ENCODE results near the gene EML4. TPM values are rescaled to one million over a fixed set of nuclear protein-coding genes. Genes with fewer than 3 reads are reported as not detected.
"Not testable (repeated sequence)": the region's sequence is repeated elsewhere in the genome, so short reads cannot be mapped to it uniquely, and the experiment has no call there.

The EML4 gene
- total RNA-seq, 1 donor: 88.1 TPM

DNA sequence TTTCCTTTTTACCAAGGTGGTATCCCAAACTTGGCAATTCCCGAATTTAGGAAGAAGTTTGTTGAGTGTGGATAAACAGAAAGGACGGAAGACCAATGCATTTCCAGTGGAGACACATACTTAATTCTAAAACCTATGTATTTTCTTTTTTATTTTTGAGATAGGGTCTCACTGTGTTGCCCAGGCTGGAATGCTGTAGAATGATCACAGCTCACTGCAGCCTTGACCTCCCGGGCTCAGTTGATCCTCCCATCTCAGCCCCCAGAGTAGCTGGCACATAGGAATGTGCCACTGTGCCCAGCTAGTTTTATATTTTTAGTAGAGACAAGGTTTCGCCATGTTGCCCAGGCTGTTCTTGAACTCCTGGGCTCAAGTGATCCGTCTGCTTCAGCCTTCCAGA is 101.6 kb downstream of the EML4 start:
- DNase-seq (ENCODE audit: low read depth): no peak

GRCh38 chr2:42271246-42271645 is 102.1 kb downstream of the EML4 start:
- DNase-seq (ENCODE audit: low read depth): peak; percentile 15
- not testable (repeated sequence) for H3K4me3 ChIP-seq (ENCODE audit: low read depth, low read length)

More for the DNA sequence above, 101.6 kb downstream of the EML4 start:
- H3K4me3 ChIP-seq (ENCODE audit: low read depth, low read length): no peak overlapping the region
- TF ChIP-seq CTCF (IDR thresholded peaks at IDR 0.05; ENCODE audit: insufficient read depth, low read depth, low read length): no peak

DNA sequence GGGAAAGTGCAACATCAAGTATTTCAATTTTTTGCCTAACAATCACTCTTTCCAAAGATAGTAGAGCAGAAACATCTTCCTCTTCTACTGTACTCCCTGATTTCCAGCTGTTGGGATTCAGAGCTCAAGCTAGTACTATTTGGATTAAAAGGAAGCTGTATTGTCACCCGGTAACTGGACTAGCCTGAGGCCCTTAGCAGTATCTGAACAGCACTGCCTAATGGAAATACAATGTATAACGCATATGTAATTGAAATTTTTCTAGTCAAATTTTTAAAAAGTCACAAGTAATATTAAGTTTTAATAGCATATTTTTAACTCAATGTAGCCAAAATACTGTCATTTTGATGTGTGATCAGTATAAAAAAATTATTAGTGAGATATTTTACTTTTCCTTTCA is 105.7 kb downstream of the EML4 start:
- DNase-seq (ENCODE audit: low read depth): no peak
- no peak overlapping the region for H3K4me3 ChIP-seq (ENCODE audit: low read depth, low read length)
- no peak for TF ChIP-seq CTCF (IDR thresholded peaks at IDR 0.05; ENCODE audit: insufficient read depth, low read depth, low read length)

- TF ChIP-seq CTCF (IDR thresholded peaks at IDR 0.05; ENCODE audit: insufficient read depth, low read depth, low read length): no peak
- no peak for DNase-seq (ENCODE audit: low read depth)
- no peak overlapping the region for H3K4me3 ChIP-seq (ENCODE audit: low read depth, low read length)
These were observed 112.4 kb downstream of the EML4 start for GRCh38 chr2:42281416-42282081.

- no peak for DNase-seq (ENCODE audit: low read depth)
- no peak overlapping the region for H3K4me3 ChIP-seq (ENCODE audit: low read depth, low read length)
- no peak for TF ChIP-seq CTCF (IDR thresholded peaks at IDR 0.05; ENCODE audit: insufficient read depth, low read depth, low read length)
These were observed 114.9 kb downstream of the EML4 start for GRCh38 chr2:42284019-42284418.

DNA sequence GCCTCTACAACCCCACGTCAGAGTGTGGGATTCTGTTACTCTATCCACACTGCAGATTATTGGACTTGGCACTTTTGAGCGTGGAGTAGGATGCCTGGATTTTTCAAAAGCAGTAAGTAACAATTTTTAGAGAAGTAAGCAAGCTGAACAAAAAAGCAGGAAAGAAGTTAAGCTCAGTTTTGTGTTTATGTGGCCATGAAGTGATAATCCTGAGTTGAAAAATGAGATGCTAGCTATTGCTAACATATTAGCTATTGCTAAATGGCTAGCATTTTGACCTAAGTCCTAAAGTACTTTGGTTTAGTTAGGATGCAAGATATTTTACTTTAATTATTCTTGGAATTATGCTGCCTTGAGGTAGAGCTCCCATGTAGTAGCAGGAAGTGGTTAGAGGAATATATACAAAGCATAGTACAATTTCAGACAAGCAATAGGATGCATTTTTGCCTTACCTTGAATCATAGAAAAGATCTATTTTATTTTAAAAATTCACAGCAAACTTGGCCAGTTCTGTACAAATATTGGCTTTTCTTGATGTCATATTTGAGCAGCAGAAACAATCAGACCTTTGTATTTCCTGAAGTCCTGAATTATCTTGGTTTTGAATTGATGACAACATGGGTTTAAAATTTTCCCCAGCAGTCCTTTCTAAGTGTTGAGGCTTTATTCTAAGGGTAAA is 117.3 kb downstream of the EML4 start:
- no peak overlapping the region for H3K4me3 ChIP-seq (ENCODE audit: low read depth, low read length)
- DNase-seq (ENCODE audit: low read depth): no peak
- no peak for TF ChIP-seq CTCF (IDR thresholded peaks at IDR 0.05; ENCODE audit: insufficient read depth, low read depth, low read length)

DNA sequence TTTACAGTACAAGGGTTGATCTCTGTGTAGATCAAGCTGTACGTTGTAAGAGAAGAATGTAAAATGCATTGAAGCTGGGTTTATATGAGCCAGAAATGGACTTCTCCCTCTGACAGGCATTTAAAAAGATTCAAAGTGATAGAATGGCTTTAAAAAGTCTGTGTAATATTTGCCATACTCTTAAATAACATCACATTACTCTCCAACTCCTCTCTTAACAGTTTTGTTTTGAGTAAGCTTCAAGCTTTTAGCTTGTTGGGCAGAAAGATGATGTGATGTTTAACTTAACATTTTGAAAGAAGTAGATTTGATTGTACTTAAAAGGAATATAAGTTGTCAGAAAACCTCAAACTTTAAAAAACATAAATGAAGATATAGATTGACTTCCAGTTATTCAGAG is 119.7 kb downstream of the EML4 start:
- H3K4me3 ChIP-seq (ENCODE audit: low read depth, low read length): no peak overlapping the region
- DNase-seq (ENCODE audit: low read depth): no peak
- no peak for TF ChIP-seq CTCF (IDR thresholded peaks at IDR 0.05; ENCODE audit: insufficient read depth, low read depth, low read length)
